ENCODE measurements around the gene CEL. TPM values are rescaled to one million over a fixed set of nuclear protein-coding genes. Genes with fewer than 3 reads are reported as not detected.

CEL gene
- total RNA-seq, 1 donor from 2014 or later = 3.4 TPM

DNA sequence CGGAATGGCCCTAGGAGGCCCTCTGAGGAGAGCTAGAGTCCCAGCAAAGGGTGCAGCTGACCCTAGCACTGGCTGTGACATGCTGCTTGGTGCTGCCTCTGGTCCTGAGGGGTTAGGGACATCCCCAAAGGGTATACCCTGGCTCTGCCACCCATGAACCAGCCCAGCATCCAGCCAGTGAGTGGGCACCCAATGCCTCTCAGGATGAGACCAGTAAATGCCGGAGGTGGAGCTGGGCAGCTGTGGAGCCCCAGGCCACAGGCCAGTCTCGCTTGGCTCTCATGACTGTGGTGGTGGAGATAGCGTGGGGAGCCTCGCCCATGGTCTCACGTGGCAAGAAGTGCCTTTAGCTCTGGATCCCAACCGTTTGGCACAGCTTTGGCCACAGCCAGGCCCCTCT lies 3.7 kb upstream of the CEL start:
- peaks cover 20% of the 10 kb centered on the region for H3K36me3 Mint-ChIP-seq (ENCODE audit: low read depth, unreplicated experiment)
- Histone ChIP-seq H3K27me3 (ENCODE audit: insufficient read depth, low read length) (no peaks in the 10 kb centered on the region), H3K4me2 (ENCODE audit: low read length) (no peak overlapping the region), H3K9ac (ENCODE audit: low read length) (no peak overlapping the region), H2AFZ (ENCODE audit: low read depth, low read length) (no peak overlapping the region), H3K79me2 (ENCODE audit: insufficient read depth, low read length) (no peaks in the 10 kb centered on the region), H3K4me3 (ENCODE audit: insufficient read depth, low read depth, low read length) (no peak overlapping the region), H3K27ac (ENCODE audit: low read depth, low read length) (no peak overlapping the region), H3K4me1 (ENCODE audit: insufficient read depth, low read length) (no peaks in the 10 kb centered on the region), H3K9me3 (ENCODE audit: insufficient read depth, low read depth, low read length) (no peaks in the 10 kb centered on the region), H4K20me1 (ENCODE audit: insufficient read depth, low read length) (no peaks in the 10 kb centered on the region), H3K36me3 (ENCODE audit: insufficient read depth, low read length) (peaks cover 6% of the 10 kb centered on the region)
- no peak for TF ChIP-seq EZH2 (IDR thresholded peaks at IDR 0.05; ENCODE audit: insufficient read depth, low read length)
- TF ChIP-seq, protein P1, sequence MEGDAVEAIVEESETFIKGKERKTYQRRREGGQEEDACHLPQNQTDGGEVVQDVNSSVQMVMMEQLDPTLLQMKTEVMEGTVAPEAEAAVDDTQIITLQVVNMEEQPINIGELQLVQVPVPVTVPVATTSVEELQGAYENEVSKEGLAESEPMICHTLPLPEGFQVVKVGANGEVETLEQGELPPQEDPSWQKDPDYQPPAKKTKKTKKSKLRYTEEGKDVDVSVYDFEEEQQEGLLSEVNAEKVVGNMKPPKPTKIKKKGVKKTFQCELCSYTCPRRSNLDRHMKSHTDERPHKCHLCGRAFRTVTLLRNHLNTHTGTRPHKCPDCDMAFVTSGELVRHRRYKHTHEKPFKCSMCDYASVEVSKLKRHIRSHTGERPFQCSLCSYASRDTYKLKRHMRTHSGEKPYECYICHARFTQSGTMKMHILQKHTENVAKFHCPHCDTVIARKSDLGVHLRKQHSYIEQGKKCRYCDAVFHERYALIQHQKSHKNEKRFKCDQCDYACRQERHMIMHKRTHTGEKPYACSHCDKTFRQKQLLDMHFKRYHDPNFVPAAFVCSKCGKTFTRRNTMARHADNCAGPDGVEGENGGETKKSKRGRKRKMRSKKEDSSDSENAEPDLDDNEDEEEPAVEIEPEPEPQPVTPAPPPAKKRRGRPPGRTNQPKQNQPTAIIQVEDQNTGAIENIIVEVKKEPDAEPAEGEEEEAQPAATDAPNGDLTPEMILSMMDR (IDR thresholded peaks at IDR 0.05; ENCODE audit: insufficient read depth, low read depth, low read length) = no peak
- no peak for DNase-seq (ENCODE audit: low read depth)
- no peak for FAIRE-seq
- no peak overlapping the region for H3K4me3 Mint-ChIP-seq (ENCODE audit: unreplicated experiment)
- H3K27me3 Mint-ChIP-seq (ENCODE audit: low read depth, unreplicated experiment) = no peaks in the 10 kb centered on the region
- H3K4me1 Mint-ChIP-seq (ENCODE audit: low read depth, unreplicated experiment) = peaks cover 9% of the 10 kb centered on the region
- H3K27ac Mint-ChIP-seq (ENCODE audit: unreplicated experiment) = no peak overlapping the region
- no peaks in the 10 kb centered on the region for H3K9me3 Mint-ChIP-seq (ENCODE audit: unreplicated experiment)

DNA sequence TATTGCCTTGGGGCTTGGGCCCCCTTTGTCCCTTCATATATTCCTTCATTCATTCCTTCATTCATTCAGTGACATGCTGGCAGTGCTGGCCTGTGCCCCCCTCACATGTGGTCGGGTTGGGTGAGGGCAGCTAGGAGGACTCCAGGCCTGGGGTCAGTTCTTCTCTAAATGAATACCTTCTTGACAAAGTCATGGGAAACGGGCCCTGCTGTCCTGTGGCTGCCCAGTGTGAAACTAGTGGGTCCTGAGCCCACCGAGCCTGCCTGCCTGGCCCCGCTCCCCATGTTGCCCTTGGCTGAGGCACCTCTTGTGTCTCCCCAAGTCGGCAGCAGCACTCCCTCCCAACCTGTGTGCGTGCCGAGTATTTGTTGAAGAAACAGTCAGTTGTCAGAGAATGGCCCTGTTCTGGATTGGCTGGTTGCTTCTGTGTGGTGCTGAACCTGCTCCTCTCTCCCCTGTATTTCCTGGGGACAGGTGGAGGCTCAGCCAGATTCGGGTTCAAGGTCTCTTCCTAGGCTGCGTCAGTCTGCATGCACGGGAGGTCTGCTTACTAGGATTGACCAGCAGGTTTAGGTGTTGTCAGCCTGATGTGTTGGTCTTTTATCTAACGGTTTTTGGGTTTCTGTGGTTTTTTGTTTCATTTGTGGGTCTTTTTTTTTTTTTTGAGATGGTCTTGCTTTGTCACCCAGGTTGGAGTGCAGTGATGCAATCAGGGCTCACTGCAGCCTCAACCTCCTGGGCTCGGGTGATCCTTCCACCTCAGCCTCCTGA lies 3.0 kb upstream of the CEL start:
- H3K79me2 ChIP-seq (ENCODE audit: insufficient read depth, low read length) = no peaks in the 10 kb centered on the region
- peaks cover 9% of the 10 kb centered on the region for H3K4me1 Mint-ChIP-seq (ENCODE audit: low read depth, unreplicated experiment)

More for the DNA sequence above, 3.0 kb upstream of the CEL start:
- H3K4me2 ChIP-seq (ENCODE audit: low read length) = no peak overlapping the region
- no peak overlapping the region for H3K9ac ChIP-seq (ENCODE audit: low read length)
- H3K36me3 ChIP-seq (ENCODE audit: insufficient read depth, low read length) = peaks cover 6% of the 10 kb centered on the region
- no peaks in the 10 kb centered on the region for H3K9me3 ChIP-seq (ENCODE audit: insufficient read depth, low read depth, low read length)
- no peak overlapping the region for H3K27ac ChIP-seq (ENCODE audit: low read depth, low read length)
- TF ChIP-seq EZH2 (IDR thresholded peaks at IDR 0.05; ENCODE audit: insufficient read depth, low read length) = no peak
- TF ChIP-seq, protein P1 (IDR thresholded peaks at IDR 0.05; ENCODE audit: insufficient read depth, low read depth, low read length) = no peak
- no peaks in the 10 kb centered on the region for H4K20me1 ChIP-seq (ENCODE audit: insufficient read depth, low read length)
- no peaks in the 10 kb centered on the region for H3K9me3 Mint-ChIP-seq (ENCODE audit: unreplicated experiment)
- no peak for FAIRE-seq
- H3K4me1 ChIP-seq (ENCODE audit: insufficient read depth, low read length) = no peaks in the 10 kb centered on the region
- H3K27me3 ChIP-seq (ENCODE audit: insufficient read depth, low read length) = no peaks in the 10 kb centered on the region
- H3K27ac Mint-ChIP-seq (ENCODE audit: unreplicated experiment) = peak overlapping the region; percentile 53
- H3K27me3 Mint-ChIP-seq (ENCODE audit: low read depth, unreplicated experiment) = no peaks in the 10 kb centered on the region
- peaks cover 18% of the 10 kb centered on the region for H3K36me3 Mint-ChIP-seq (ENCODE audit: low read depth, unreplicated experiment)
- no peak overlapping the region for H2AFZ ChIP-seq (ENCODE audit: low read depth, low read length)
- DNase-seq (ENCODE audit: low read depth) = no peak
- no peak overlapping the region for H3K4me3 Mint-ChIP-seq (ENCODE audit: unreplicated experiment)
- no peak overlapping the region for H3K4me3 ChIP-seq (ENCODE audit: insufficient read depth, low read depth, low read length)
